ENCODE measurements around the gene CFAP77. TPM values are rescaled to one million over a fixed set of nuclear protein-coding genes. Genes with fewer than 3 reads are reported as not detected.

The CFAP77 gene
- polyA plus RNA-seq, 1 of the 3 experiments (the other 2 are of a cell fraction) = 1.1 TPM

DNA sequence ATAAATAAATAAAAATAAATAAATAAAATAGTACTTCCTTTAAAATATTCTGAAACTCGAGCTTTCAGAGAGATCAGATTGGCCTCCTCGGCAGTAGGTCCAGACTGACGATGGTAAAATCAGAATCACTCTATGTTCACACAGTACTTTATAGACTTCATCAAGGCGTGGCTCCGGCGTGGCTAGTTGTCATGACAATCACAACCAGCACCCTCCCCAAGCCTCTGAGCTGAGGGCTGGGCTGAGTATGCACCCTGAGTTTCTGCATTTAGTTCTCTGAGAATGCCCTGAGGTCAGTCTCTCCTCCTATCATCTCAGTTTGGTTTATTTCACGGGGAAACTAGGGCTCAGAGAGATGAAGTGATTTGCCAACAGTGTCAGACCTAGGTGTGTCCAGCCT lies 129.1 kb downstream of the CFAP77 start:
- Histone ChIP-seq H3K4me2 (no peak overlapping the region), H3K9ac (no peak overlapping the region), H3K4me3 (ENCODE audit: low read depth in 2 of 2, low read length in 1 of 2) (no peak overlapping the region), H3K36me3 (replicated peaks in 1 of 2; ENCODE audit: control insufficient read depth in 1 of 2, insufficient read depth in 2 of 2, low read length in 1 of 2) (no peaks in the 10 kb centered on the region), H3K79me2 (ENCODE audit: insufficient read depth) (no peaks in the 10 kb centered on the region), H3K27me3 (ENCODE audit: insufficient read depth) (no peaks in the 10 kb centered on the region), H2AFZ (ENCODE audit: low read depth) (no peak overlapping the region), H3F3A (replicated peaks; ENCODE audit: insufficient read depth) (no peaks in the 10 kb centered on the region), H3K9me2 (no peaks in the 10 kb centered on the region), H4K20me1 (ENCODE audit: insufficient read depth) (no peaks in the 10 kb centered on the region), H3K9me3 (no peaks in the 10 kb centered on the region), H3K4me1 (ENCODE audit: control insufficient read depth in 1 of 2, insufficient read depth in 2 of 2, low read depth in 1 of 2, low read length in 1 of 2) (peaks cover 0 to 15% of the 10 kb centered on the region in 2 experiments; a peak in 1 of 4 replicates), H3K27ac (ENCODE audit: low read depth in 2 of 2, low read length in 1 of 2) (no peak overlapping the region)
- no peak for TF ChIP-seq RAD21 (IDR thresholded peaks at IDR 0.05; ENCODE audit: low read length)
- no peak for TF ChIP-seq TAF1 (IDR thresholded peaks at IDR 0.05; ENCODE audit: borderline replicate concordance, low read depth, low read length)
- TF ChIP-seq RFX5 (IDR thresholded peaks at IDR 0.05; ENCODE audit: low read length) = no peak
- TF ChIP-seq NFIC (IDR thresholded peaks at IDR 0.05; ENCODE audit: borderline replicate concordance) = no peak
- no peak for TF ChIP-seq GATA2 (CRISPR knock-in tag; IDR thresholded peaks at IDR 0.05)
- TF ChIP-seq POLR2AphosphoS5 (IDR thresholded peaks at IDR 0.05; ENCODE audit: low read depth, low read length) = no peak
- no peak for TF ChIP-seq TCF12 (IDR thresholded peaks at IDR 0.05)
- TF ChIP-seq FOXJ3 (CRISPR knock-in tag; IDR thresholded peaks at IDR 0.05) = no peak
- no peak for TF ChIP-seq ZBTB33 (IDR thresholded peaks at IDR 0.05; ENCODE audit: borderline replicate concordance, low read depth)
- TF ChIP-seq RCOR1 (IDR thresholded peaks at IDR 0.05; ENCODE audit: low read length) = no peak
- TF ChIP-seq REST (IDR thresholded peaks at IDR 0.05; ENCODE audit: low read depth, low read length) = no peak
- TF ChIP-seq, protein P1, sequence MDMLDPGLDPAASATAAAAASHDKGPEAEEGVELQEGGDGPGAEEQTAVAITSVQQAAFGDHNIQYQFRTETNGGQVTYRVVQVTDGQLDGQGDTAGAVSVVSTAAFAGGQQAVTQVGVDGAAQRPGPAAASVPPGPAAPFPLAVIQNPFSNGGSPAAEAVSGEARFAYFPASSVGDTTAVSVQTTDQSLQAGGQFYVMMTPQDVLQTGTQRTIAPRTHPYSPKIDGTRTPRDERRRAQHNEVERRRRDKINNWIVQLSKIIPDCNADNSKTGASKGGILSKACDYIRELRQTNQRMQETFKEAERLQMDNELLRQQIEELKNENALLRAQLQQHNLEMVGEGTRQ (IDR thresholded peaks at IDR 0.05; ENCODE audit: borderline replicate concordance, low read depth, low read length) = no peak
- no peak for DNase-seq
- ChIA-PET CTCF (interaction anchor here (0.9 kb wide), 1 partner anchor 127 kb away, joined by 3 read pairs; no protein-coding TSS in a partner anchor), POLR2A (no interaction called here)
- 69% methylated on average over 7 of the region's 7 CpGs for WGBS (ENCODE audit: low lambda C conversion rate)
